Activated CD4-positive, alpha-beta T cell treated with anti-CD3 and anti-CD28 coated beads, Interleukin-2, Interleukin-4, amounts not matched to agents 100 ng/mL and 50 ng/mL, durations not matched to agents 16 hours and 8 hours (primary cell): ENCODE data around the gene BEGAIN.

ENCODE experiments used
- DNase-seq: peaks from one replicate; pipeline ENCODE4 v3.0.0-alpha.2; 2020; ENCODE audit warnings: low spot score

BEGAIN gene

GRCh38 chr14:100536721-100537445, 50.3 kb downstream of the BEGAIN start:
- DNase-seq: no peak

GRCh38 chr14:100536121-100536510, 51.1 kb downstream of the BEGAIN start:
- no peak for DNase-seq

GRCh38 chr14:100535287-100536120, 51.7 kb downstream of the BEGAIN start:
- no peak for DNase-seq

DNA sequence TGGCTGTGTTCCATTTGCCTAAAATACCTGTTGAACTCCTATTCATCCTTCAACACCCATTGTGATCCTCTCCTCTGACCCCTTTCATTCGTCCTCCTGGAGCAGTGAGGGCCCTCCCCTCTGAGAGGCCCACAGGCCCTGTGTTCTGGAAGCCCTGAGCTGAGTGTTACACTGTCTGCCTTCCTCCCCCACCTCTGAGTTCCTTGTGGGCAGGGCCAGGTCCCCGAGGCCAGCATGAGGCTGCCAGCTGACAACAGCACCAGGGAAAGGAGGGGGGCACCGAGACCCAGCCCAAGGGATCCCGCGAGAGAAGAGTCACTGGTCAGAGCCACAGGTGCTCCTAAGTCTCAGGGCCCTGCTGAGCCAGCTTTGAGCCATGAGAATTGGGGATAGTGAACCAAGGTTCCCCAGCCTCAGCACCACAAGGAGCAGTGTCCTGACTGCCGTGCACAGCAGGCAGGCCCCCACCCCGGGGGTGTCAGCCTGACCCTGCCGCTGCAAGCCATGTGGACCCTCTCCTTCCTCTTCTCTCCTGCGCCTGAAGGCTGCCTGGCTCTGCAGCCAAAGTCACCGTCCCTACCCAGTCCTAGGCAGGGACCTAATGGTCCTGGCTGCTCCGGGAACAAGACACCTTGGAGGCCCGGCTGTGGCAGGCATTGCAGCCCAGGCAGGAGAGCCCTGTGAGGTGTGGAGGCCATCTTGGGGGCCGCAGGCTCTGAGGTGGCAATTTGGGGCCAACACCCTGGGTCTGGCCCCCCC, 52.5 kb downstream of the BEGAIN start:
- DNase-seq: no peak

GRCh38 chr14:100533656-100534485, 53.3 kb downstream of the BEGAIN start:
- DNase-seq: no peak

- DNase-seq: no peak
Observed at GRCh38 chr14:100532906-100533655, 54.1 kb downstream of the BEGAIN start.

- no peak for DNase-seq
Observed at GRCh38 chr14:100532154-100532861, 54.9 kb downstream of the BEGAIN start.

DNA sequence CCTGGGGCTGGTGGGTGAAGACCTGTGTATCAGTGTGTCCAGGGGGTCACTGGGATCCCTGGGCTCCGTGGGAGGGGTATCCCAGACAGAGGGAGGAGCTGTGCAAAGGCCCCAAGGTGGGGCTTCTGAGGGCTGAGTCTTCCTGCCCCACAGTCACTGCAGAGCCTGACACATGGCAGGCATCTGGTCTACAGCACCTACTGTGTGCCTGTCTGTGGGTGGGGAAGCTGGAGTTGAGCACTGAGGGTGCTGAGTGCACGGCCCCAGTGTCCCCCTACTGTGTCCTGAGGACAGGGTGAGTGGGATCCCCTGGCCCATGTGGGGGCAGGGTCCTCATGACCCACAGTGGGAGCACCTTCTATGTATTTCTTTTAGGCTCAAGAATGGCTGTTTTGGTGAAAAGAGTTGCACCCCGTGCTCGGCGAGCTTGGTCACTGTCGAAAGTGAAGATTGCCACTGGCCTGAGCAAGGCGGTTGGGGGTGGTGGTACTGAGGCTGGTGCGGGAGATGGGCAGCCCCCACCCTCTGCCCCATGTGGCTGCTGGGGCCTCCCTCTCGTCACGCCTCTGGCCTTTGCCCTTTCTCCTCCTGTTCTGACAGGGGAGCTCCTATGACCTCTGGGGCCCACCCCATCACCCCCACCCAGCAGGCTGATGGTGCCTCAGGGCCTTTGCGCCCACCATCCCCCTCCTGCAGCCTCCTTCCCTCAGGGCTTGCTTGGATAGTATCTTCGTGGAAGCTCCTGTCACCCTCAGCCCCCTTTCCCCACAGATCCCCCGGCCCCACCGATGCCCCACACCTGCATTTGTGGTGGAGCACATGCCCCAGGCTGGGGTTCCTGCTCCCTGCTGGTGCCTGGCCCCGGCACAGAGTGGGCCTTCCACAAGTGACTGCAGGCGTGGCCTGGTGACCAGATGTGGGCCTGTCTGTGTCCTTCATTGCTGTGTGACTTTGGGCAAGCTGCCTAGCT, 55.8 kb downstream of the BEGAIN start:
- DNase-seq: no peak

- no peak for DNase-seq
Observed at GRCh38 chr14:100530270-100531072, 56.7 kb downstream of the BEGAIN start.

GRCh38 chr14:100529561-100530031, 57.6 kb downstream of the BEGAIN start:
- DNase-seq: no peak

DNA sequence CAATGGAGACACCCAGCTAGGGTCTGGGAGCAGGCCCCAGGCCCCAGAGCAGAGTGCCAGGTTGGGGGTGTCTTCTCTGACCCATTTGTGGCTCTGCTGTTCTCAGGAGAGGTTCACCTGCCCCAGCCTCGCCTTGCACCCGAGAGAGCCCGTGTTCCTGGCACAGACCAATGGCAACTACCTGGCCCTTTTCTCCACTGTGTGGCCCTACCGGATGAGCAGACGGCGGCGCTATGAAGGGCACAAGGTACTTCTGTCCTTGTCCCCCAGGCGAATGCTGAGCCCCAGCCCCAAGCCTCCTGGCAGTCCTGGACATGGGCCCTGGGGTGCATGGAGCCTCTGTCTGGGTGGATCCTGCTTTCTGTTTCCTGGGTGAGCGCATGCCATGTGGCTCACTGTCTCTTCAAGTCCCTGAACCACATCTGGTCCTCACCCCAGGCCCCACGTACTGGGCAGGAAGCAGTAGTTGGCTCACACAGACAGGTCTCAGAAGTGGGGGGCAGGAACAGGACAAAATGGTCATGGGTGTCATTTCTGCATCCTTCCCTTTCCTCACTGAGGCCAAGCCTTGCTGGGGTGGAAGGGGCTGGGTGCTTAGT, 58.2 kb downstream of the BEGAIN start:
- DNase-seq: no peak

GRCh38 chr14:100526632-100527031, 60.6 kb downstream of the BEGAIN start:
- DNase-seq: no peak

DNA sequence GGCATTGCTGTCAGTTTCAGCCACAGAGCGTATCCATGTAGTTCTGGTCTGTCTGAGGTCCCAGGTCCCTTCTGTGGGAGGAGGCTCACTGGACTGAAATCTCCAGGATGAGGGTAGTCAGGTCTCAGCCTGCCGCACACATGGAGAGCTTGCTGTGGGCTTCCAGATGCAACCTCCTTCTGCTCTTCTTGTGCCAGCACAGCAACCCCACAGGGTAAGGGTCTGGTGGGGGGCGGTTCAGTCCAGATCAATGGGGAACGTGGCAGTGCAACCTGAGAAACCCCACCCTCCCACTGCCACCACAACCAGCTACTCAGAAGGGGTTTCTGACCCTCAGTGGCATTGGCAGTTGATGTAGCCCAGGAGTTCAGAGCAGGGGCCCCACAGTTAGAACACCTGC, 61.2 kb downstream of the BEGAIN start:
- DNase-seq: no peak

DNA sequence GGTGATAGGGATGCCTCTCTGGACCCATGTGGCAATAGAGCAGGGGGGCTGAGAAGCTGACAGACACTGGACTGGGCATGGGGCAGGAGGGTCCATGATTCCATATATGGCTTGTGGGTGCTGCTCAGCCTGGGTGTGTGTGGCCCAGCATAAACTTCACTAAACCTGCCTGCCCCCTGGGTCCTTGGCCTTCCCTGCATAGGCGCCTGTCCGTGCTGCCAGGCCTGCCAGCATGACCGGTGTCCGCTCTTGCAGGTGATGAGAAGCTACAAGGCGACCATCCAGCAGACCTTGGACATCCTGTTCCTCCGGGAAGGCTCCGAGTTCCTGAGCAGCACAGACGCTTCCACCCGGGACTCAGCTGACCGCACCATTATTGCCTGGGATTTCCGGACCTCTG, 61.6 kb downstream of the BEGAIN start:
- no peak for DNase-seq

- peak; percentile 19 for DNase-seq
Observed at GRCh38 chr14:100524933-100525243, 62.3 kb downstream of the BEGAIN start.

- no peak for DNase-seq
Observed at GRCh38 chr14:100524233-100524932, 62.8 kb downstream of the BEGAIN start.

DNA sequence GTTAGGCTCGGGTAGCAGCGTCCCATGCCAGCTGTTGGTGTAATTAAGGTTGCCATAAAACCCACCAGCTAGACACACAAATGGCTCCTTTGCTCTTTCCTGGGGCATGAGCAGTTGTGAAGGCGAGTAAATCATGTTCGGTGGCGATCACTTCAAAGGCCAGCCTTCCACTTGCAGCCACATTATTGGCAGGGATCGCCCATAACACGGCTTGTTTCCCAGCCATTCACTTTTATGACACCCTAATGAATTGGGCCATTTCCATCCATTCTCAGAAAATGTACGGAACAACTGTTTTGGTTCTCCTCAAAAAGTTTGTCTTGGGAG, 63.4 kb downstream of the BEGAIN start:
- no peak for DNase-seq
